Naive thymus-derived CD8-positive, alpha-beta T cell (primary cell): ENCODE results near the gene THEM4. TPM values are rescaled to one million over a fixed set of nuclear protein-coding genes. Genes with fewer than 3 reads are reported as not detected.
"Not testable (repeated sequence)": the region's sequence is repeated elsewhere in the genome, so short reads cannot be mapped to it uniquely, and the experiment has no call there.

Experiments used
- ATAC-seq, 2 donors: fragments of 150-1000 bp; cut with Tn5 transposase in 1 of 2; sonication (Bioruptor Pico), chemical (Tn5 transposase) in 1 of 2; 1 replicate in 1 of 2; 2 replicates in 1 of 2; pipeline ENCODE4 v1.10.0; 2021; ENCODE audit warnings: mild to moderate bottlenecking in 2 of 2, moderate library complexity in 2 of 2
- POLR2A ChIA-PET: fragments of 350-600 bp; sonication (Branson Sonifier 250); formaldehyde crosslinking; loops from one replicate; lab custom pipeline; 2021; ENCODE audit warnings: antibody characterized with exemption; lab: Charles Lee
- DNase-seq, 10 donors: peaks; one replicate each; pipeline versions ENCODE4 v3.0.0 to v3.0.0-alpha.2; 2020 to 2022
- H3K27ac Mint-ChIP-seq, 10 donors: one replicate each; pipeline ENCODE4 v1.8.0; 2020 to 2022; ENCODE audit warnings: mild to moderate bottlenecking in 10 of 10, mixed read lengths in 10 of 10, moderate library complexity in 4 of 10, inconsistent platforms in 1 of 10
- H3K27me3 Mint-ChIP-seq, 5 donors: one replicate each; pipeline ENCODE4 v1.8.0; 2021 to 2022; ENCODE audit warnings: mixed read lengths in 5 of 5
- H3K36me3 Mint-ChIP-seq, 3 donors: one replicate each; pipeline ENCODE4 v1.8.0; 2020 to 2022; ENCODE audit warnings: mixed read lengths in 3 of 3, mild to moderate bottlenecking in 2 of 3, inconsistent platforms in 1 of 3
- H3K4me1 Mint-ChIP-seq, 4 donors: one replicate each; pipeline ENCODE4 v1.8.0; 2021 to 2022; ENCODE audit warnings: mixed read lengths in 4 of 4
- H3K4me3 Mint-ChIP-seq, 10 donors: one replicate each; pipeline ENCODE4 v1.8.0; 2020 to 2022; ENCODE audit warnings: mild to moderate bottlenecking in 10 of 10, mixed read lengths in 10 of 10, moderate library complexity in 6 of 10, inconsistent platforms in 1 of 10
- H3K9me3 Mint-ChIP-seq, 9 donors: one replicate each; pipeline ENCODE4 v1.8.0; 2020 to 2022; ENCODE audit warnings: mixed read lengths in 9 of 9, mild to moderate bottlenecking in 3 of 9, inconsistent platforms in 1 of 9, moderate library complexity in 1 of 9
- polyA plus RNA-seq, 3 donors: library from polyadenylated mRNA; unstranded; fragments of 300-500 nt; fragmentation: Illumina TruSeq; gene quantifications; one replicate each; pipeline ENCODE4 v1.2.3, GENCODE V29; 2021
- total RNA-seq, 8 experiments: library from RNA in 2 of 8; stranded (reverse) in 2 of 8; gene quantifications; one replicate each; pipeline ENCODE4 v1.2.3 and lab custom pipeline; 2021 to 2026

The THEM4 gene
- total and polyA plus RNA-seq, 5 experiments from 2014 or later: 82.2 to 166 (median 116) TPM

- H3K4me3 Mint-ChIP-seq: no peak overlapping the region
- POLR2A ChIA-PET: no interaction called here
- DNase-seq (no peak), ATAC-seq (no peak)
- H3K27ac Mint-ChIP-seq: peak overlapping the region in 3 of 10 donors; percentile 11 to 61 (median 35)
- H3K36me3 Mint-ChIP-seq: peaks cover 0 to 3% (median under 1%) of the 10 kb centered on the region in 3 donors
- no peaks in the 10 kb centered on the region for H3K27me3 Mint-ChIP-seq
- H3K9me3 Mint-ChIP-seq: no peaks in the 10 kb centered on the region
- peaks cover 0 to 12% (median 5%) of the 10 kb centered on the region in 4 donors for H3K4me1 Mint-ChIP-seq
These were observed 41.4 kb downstream of the THEM4 start for GRCh38 chr1:151867765-151868411.

- peaks cover 0 to 2% (median 0%) of the 10 kb centered on the region in 3 donors for H3K36me3 Mint-ChIP-seq
- no peak overlapping the region for H3K4me3 Mint-ChIP-seq
- ATAC-seq (no peak), DNase-seq (no peak)
- peaks cover 0 to 12% (median 6%) of the 10 kb centered on the region in 4 donors for H3K4me1 Mint-ChIP-seq
- peaks cover 0 to 1% (median 0%) of the 10 kb centered on the region in 5 donors for H3K27me3 Mint-ChIP-seq
- H3K9me3 Mint-ChIP-seq: no peaks in the 10 kb centered on the region
- H3K27ac Mint-ChIP-seq: peak overlapping the region in 1 of 10 donors; percentile 61
- POLR2A ChIA-PET: no interaction called here
These were observed 42.0 kb downstream of the THEM4 start for GRCh38 chr1:151867321-151867720.

- Mint-ChIP-seq H3K9me3 (no peaks in the 10 kb centered on the region), H3K4me3 (no peak overlapping the region), H3K27me3 (peaks cover 0 to 2% (median 1%) of the 10 kb centered on the region in 5 donors), H3K36me3 (no peaks in the 10 kb centered on the region), H3K27ac (no peak overlapping the region), H3K4me1 (peaks cover 0 to 12% (median 6%) of the 10 kb centered on the region in 4 donors)
- POLR2A ChIA-PET: interaction anchor here (0.6 to 1.9 kb wide), 2 partner anchors 34 to 40 kb away, joined by 4 to 5 read pairs; no protein-coding TSS in a partner anchor
- ATAC-seq: no peak
- no peak for DNase-seq
These were observed 44.9 kb downstream of the THEM4 start for GRCh38 chr1:151864411-151864810.

- ATAC-seq: no peak
- POLR2A ChIA-PET: no interaction called here
- no peaks in the 10 kb centered on the region for H3K9me3 Mint-ChIP-seq
- H3K4me1 Mint-ChIP-seq: peaks cover 0 to 5% (median 1%) of the 10 kb centered on the region in 4 donors
- no peak overlapping the region for H3K27ac Mint-ChIP-seq
- H3K4me3 Mint-ChIP-seq: no peak overlapping the region
- no peaks in the 10 kb centered on the region for H3K36me3 Mint-ChIP-seq
- peaks cover 0 to 4% (median 1%) of the 10 kb centered on the region in 5 donors for H3K27me3 Mint-ChIP-seq
- no peak for DNase-seq
These were observed 46.7 kb downstream of the THEM4 start for GRCh38 chr1:151862604-151863003.

- H3K27ac Mint-ChIP-seq: peak overlapping the region in 1 of 10 donors; percentile 69
- DNase-seq (no peak), ATAC-seq (no peak)
- peaks cover 0 to 4% (median 1%) of the 10 kb centered on the region in 5 donors for H3K27me3 Mint-ChIP-seq
- H3K36me3 Mint-ChIP-seq: no peaks in the 10 kb centered on the region
- POLR2A ChIA-PET: interaction anchor here (0.5 kb wide), 1 partner anchor 1288 kb away, joined by 6 read pairs; no protein-coding TSS in a partner anchor
- H3K9me3 Mint-ChIP-seq: no peaks in the 10 kb centered on the region
- H3K4me1 Mint-ChIP-seq: peaks cover 0 to 9% (median 0%) of the 10 kb centered on the region in 4 donors
- H3K4me3 Mint-ChIP-seq: no peak overlapping the region
These were observed 48.7 kb downstream of the THEM4 start for GRCh38 chr1:151860504-151861187.

- H3K4me1 Mint-ChIP-seq: peaks cover 0 to 6% (median 0%) of the 10 kb centered on the region in 4 donors
- H3K27me3 Mint-ChIP-seq: peaks cover 0 to 4% (median 1%) of the 10 kb centered on the region in 5 donors
- H3K4me3 Mint-ChIP-seq: no peak overlapping the region
- POLR2A ChIA-PET: no interaction called here
- no peak overlapping the region for H3K27ac Mint-ChIP-seq
- ATAC-seq: no peak
- no peak for DNase-seq
- H3K36me3 Mint-ChIP-seq: no peaks in the 10 kb centered on the region
- no peaks in the 10 kb centered on the region for H3K9me3 Mint-ChIP-seq
These were observed 49.4 kb downstream of the THEM4 start for GRCh38 chr1:151859891-151860293.

GRCh38 chr1:151858886-151859665, 50.2 kb downstream of the THEM4 start:
- POLR2A ChIA-PET: no interaction called here
- no peaks in the 10 kb centered on the region for H3K36me3 Mint-ChIP-seq
- peaks cover 0 to 4% (median 1%) of the 10 kb centered on the region in 5 donors for H3K27me3 Mint-ChIP-seq
- peaks cover 0 to 6% (median 0%) of the 10 kb centered on the region in 4 donors for H3K4me1 Mint-ChIP-seq
- ATAC-seq (no peak), DNase-seq (no peak)
- H3K27ac Mint-ChIP-seq: no peak overlapping the region
- no peaks in the 10 kb centered on the region for H3K9me3 Mint-ChIP-seq
- H3K4me3 Mint-ChIP-seq: no peak overlapping the region

GRCh38 chr1:151858030-151858746, 51.1 kb downstream of the THEM4 start:
- Mint-ChIP-seq H3K9me3 (no peaks in the 10 kb centered on the region), H3K27ac (peak overlapping the region in 2 of 10 donors; percentile 38 to 58), H3K4me3 (no peak overlapping the region), H3K27me3 (peaks cover 0 to 4% (median 1%) of the 10 kb centered on the region in 5 donors), H3K4me1 (peaks cover 0 to 6% (median 0%) of the 10 kb centered on the region in 4 donors), H3K36me3 (no peaks in the 10 kb centered on the region)
- DNase-seq: no peak
- no peak for ATAC-seq
- POLR2A ChIA-PET: no interaction called here

- Mint-ChIP-seq H3K4me3 (no peak overlapping the region), H3K36me3 (no peaks in the 10 kb centered on the region), H3K4me1 (peaks cover 0 to 8% (median 0%) of the 10 kb centered on the region in 4 donors), H3K27ac (no peak overlapping the region), H3K9me3 (no peaks in the 10 kb centered on the region), H3K27me3 (peaks cover 0 to 4% (median 0%) of the 10 kb centered on the region in 5 donors)
- DNase-seq: no peak
- no peak for ATAC-seq
- POLR2A ChIA-PET: no interaction called here
These were observed 53.4 kb downstream of the THEM4 start for GRCh38 chr1:151855933-151856332.

GRCh38 chr1:151855516-151855915, 53.8 kb downstream of the THEM4 start:
- H3K4me3 Mint-ChIP-seq, H3K9me3 Mint-ChIP-seq, H3K27me3 Mint-ChIP-seq, H3K36me3 Mint-ChIP-seq, POLR2A ChIA-PET, H3K4me1 Mint-ChIP-seq, DNase-seq, ATAC-seq, H3K27ac Mint-ChIP-seq: not testable (repeated sequence)

GRCh38 chr1:151854658-151855057, 54.7 kb downstream of the THEM4 start:
- Mint-ChIP-seq H3K27ac (peak overlapping the region in 1 of 10 donors; percentile 18), H3K9me3 (no peaks in the 10 kb centered on the region), H3K36me3 (no peaks in the 10 kb centered on the region), H3K27me3 (peaks cover 0 to 4% (median 0%) of the 10 kb centered on the region in 5 donors), H3K4me1 (peaks cover 0 to 8% (median 0%) of the 10 kb centered on the region in 4 donors), H3K4me3 (no peak overlapping the region)
- DNase-seq (no peak), ATAC-seq (no peak)
- POLR2A ChIA-PET: no interaction called here

GRCh38 chr1:151853411-151853943, 55.8 kb downstream of the THEM4 start, which contains the start of gene THEM5:
THEM5 (minus strand) TSS chr1:151853712; CDS start chr1:151853565, 147 bp downstream.
- no peak within 1 kb of the TSS for H3K4me3 Mint-ChIP-seq
- POLR2A ChIA-PET: interaction anchor here (0.7 kb wide), 1 partner anchor 148 kb away, joined by 7 read pairs; no protein-coding TSS in a partner anchor
- no peaks in the 10 kb centered on the region for H3K36me3 Mint-ChIP-seq
- no peaks in the 10 kb centered on the region for H3K9me3 Mint-ChIP-seq
- H3K4me1 Mint-ChIP-seq: peaks cover 0 to 8% (median 1%) of the 10 kb centered on the region in 4 donors
- H3K27ac Mint-ChIP-seq: peak within 1 kb of the TSS in 2 of 10 donors; percentile 18 to 39
- ATAC-seq (peak in 1 of 2 donors; percentile 51), DNase-seq (peak in 1 of 10 donors; percentile 23)
- H3K27me3 Mint-ChIP-seq: peaks cover 0 to 2% (median 0%) of the 10 kb centered on the region in 5 donors
